ENCODE data around the gene RIN2.

RIN2 gene

DNA sequence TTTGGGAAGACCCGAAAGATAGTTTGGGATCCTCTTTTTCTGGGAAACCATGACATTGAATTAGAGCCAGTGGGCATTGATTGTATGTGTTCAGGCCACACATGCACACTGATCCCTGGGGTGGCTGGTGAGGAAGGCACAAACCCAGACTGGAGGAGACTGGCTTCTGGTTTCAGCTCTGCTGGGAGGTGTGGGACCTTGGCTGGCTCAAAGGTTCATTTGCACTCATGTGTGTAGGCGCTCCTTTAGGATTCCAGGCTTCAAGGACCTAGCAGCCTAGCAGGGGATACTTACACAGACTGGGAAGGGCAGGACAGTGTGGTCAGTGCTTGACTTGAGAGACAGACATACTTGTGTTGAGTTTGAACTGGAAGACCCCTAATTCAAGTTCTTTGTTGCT, 7.2 kb downstream of the RIN2 start:
- DNase-seq (ENCODE audit: low read depth in 2 of 2) = no peak

DNA sequence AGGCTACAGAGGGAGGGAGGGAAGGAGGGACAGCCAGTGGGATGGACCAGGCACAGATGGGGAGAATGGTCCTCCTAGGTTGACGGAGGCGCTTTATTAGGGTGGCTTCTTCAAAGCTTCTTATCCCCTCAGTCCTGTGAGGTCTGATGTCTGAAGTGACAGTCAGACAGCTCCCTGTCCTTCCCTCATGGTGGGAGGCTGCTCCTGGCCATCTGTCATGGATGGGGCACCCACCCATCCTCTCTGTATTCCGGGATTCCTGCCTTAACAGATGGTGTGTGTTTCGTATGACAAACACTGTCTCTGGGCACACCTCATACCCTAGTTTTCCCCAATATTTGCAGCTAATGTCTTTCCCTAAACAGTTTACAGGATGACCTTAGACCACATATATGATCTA, 7.9 kb downstream of the RIN2 start:
- DNase-seq (ENCODE audit: low read depth in 2 of 2) = no peak

DNA sequence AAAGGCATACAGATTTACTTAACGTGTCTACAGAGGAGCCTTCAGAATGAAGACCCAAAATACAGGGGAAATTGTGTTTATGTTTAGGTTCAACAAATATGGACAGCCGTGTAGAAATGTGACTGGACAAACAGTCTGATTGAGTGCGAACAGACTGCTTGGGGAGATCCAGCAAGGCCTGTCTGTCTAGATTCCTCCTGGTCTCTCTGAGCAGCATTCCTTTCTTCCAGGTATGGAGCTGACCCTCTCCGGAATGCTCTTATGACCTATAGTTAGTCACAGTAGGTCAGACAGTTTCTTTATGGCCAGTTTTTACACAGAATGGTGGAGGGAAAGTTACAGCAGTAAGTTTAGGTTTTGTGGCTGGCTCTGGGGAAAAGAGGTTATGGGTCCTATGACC, 9.0 kb downstream of the RIN2 start:
- no peak for DNase-seq (ENCODE audit: low read depth in 2 of 2)

DNA sequence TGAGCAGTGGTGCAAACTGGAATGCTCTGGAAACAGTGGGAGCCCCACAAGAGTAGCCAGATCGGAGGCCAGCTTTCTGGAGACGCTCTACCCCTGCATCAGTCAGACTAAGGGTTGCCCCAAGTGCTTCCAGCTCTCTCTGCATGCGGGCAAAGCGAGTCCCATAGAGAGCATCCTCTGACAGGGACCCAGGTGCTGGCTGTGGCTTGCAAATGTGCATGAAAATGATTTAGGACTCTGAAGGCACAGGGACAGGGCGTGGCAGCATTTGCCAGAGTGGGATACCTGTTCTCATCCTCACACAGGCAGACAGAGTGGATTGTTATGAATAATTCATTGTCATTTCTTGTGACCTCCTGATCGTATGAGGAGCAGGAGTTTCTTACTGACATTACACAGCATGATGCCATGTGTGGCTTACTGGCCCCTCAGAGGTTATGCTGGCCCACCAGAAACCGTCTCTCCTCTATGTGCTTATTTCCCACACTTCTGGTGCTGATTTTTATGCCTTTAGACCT, 10.3 kb downstream of the RIN2 start:
- DNase-seq (ENCODE audit: low read depth in 2 of 2) = no peak

DNA sequence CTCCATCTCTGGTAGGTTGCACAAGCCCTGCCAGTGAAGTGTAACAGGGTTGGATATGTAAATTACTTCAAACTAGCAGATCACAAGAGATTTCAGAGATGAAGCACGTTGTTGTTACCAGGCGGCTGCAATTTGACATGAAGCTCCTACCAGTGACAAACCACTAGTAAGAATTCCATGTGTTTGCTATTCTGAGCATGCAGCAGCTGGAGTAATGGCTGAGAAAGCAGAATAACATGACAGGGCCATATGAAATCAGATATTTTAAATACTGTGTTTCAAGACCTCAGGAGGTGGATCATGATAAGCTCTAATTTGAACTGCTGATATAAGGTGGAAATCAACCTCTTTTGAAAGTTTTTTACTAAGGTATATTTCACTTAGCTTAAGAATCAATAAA, 11.4 kb downstream of the RIN2 start:
- no peak for DNase-seq (ENCODE audit: low read depth in 2 of 2)

DNA sequence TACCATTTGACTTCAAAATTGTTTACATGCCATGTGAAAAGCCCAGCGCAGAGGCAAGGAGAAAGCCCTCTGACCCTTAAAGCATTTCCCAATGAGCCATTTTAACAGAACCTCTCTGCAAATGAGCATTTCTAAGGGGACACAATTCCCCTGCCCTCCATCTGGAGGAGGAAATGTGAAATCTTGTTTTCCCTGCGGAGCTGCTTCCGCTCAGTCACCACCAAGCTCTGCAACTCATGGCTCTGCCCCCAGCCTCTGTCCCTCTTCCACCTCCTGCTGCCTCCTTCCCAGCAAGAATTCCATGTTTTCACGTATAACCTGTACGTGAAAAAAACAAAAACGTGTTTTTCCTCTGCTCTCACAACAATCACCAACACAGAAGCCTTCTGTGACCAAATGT, 12.3 kb downstream of the RIN2 start:
- DNase-seq (ENCODE audit: low read depth in 2 of 2) = no peak

DNA sequence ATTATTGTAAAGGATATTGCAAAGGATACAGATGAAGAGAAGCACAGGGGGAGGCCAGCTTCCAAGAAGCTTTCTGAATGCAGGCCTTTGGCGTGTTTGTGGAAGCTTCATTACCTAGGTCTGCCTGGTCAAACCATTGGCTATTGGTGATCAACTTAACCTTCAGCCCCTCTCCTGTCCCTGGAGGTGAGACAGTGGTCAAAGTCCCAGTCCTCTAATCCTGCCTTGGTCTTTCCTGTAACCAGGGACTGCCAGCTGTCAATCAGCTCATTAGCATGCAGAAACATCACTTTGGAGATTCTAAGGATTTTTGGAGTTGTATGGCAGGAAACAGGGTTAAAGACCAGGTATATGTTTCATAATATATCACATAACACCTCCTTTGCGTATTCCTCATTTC, 13.0 kb downstream of the RIN2 start:
- no peak for DNase-seq (ENCODE audit: low read depth in 2 of 2)

DNA sequence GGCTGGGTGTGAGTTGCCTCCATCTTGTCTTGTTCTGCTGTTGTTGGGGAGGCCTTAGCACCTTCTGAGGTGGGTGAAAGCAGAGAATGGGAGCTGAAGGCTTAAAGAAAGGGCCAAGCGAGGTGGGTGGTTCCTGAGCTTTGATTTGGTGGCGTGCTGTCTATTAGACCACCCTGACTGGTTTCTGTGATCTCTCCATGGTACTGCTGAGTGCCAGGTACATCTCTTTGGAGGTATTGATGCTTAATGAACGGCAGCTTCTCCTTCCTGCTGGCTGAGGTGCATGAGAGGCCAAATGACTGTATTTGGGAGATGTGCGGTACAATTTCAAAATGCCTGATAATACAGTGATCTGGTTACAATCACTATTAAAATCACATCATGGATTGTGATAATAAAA, 15.4 kb downstream of the RIN2 start:
- no peak for DNase-seq (ENCODE audit: low read depth in 2 of 2)

DNA sequence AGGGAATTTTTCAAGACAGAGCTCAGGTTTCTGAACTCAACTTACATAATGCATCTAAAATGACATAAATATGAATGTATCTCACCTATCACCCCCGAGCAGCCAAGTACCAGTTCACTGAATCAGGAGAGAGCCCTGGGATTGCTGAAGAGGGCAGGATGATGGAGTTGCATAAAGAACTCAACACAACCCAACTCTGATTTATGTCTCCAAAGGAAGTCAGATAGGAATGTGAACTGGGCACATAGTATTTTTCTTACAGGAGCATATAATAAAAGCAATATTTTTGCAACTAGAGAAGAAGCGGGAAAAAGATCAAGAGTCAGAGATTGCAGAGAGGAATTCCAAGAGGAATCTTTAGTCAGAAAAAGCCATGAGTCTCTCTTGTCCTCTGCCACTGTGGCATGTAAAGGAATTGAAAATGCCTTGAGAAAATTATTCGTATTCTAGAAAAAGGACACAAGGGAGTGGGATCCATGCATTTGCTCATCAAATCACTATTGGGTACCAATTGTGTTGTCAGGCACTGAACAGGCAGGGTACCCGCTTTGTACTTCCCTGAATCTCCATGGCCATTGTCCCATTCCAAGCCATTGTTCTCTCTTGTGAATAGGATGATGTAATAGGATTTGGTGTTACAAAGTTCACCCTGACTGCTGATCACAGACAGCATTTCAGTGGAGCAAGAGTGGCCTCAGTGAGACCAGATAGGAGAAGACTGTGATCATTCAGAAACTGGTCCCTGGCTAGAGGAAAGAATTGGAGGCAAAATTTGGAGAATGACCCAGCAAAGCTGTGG, 16.3 kb downstream of the RIN2 start:
- DNase-seq (ENCODE audit: low read depth in 2 of 2) = no peak

DNA sequence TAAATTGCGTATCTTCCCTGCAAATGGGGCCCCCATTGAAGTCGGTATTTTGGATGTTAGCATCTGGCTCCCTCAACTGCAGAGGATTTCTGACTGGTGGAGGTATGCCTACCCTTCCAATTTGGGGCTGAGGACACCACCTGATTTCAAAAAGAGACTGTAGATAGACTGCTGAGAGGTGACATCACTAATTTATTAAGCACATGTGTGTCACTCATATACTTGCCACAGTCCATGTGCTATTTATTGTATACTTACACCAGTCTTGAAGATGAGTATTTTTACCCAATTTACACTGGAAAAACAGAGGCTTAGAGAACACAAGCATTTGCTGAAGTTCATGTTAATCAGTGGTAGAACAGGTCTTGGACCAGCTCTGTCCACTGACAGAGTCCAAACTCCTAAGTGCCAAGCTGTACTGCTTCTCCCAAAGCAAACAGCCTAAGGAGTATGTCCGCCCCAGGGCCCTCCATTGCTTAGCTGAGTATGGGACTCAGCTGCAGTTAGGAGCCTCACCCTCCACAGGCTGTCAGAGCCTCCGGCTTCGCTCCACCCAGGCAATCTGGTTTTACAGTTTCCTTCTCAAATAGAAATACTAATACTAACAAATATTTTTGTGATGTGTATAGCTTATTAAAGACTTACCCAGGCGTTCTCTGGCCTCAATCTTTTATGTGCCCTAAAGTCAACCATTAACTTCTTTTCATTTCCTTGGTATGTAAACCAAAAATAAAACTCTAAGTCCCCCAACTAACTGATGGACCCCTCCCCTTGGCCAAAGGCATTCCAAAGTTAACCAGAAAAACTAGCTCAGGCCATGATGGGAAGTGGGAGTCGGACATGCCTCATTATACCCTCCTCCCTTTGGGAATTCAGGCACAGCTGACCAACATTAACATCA, 17.5 kb downstream of the RIN2 start:
- DNase-seq (ENCODE audit: low read depth in 2 of 2) = no peak

DNA sequence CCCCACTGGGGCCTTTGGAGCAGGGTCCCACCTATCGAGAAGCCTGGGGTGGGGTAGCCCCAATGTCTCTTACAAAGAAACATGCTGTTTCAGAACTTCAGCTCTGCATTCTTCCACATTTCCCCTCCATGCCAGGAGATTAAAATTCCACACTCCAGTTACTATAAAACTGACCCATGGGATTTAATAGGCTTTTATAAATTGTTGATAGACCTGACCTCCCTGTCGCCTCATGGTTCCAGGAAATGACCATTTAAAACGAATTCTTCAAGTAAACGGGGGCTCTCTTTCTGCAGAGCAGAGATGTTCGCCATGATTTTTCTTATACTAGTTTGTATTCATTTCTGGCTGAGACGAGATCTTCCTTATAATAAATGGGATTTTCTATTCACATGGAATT, 19.3 kb downstream of the RIN2 start:
- DNase-seq (ENCODE audit: low read depth in 2 of 2) = no peak

DNA sequence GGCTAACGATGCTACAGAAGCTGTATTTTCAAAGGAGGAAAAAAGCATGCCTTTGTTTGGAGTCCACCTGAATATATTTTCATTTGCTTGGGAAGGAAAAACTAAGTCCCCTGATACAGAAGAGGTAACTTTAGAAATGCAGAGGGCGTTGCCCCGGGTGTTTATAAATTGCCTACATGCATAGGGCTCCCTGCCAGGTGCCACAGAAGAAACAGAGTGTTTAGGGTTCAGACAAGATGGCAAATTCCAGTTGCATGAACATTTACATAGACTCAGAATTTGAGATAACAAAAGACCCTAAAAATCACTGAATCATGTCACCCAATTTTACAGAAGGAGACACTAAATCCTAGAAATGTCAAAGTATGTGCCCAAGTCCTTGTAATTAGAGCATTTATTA, 19.9 kb downstream of the RIN2 start:
- no peak for DNase-seq (ENCODE audit: low read depth in 2 of 2)

DNA sequence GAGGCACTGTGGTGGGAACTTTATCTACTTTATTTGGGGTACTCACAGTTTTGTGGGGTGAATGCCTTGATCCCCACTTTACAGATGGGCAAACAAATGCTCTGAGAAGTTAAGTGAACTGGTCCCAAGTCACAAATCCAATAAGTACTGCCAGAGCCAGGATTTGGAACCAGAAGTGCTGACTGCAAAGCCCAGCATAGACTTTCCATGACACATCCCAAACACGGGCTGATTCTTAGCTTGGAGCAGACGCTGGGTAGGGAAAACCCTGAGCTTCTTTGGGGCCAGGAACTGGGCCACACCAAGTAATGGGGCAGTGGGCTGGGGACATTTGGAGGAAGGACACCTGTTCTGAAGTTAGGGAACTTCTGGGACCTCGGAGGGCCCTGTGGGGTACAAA, 20.3 kb downstream of the RIN2 start:
- no peak for DNase-seq (ENCODE audit: low read depth in 2 of 2)

DNA sequence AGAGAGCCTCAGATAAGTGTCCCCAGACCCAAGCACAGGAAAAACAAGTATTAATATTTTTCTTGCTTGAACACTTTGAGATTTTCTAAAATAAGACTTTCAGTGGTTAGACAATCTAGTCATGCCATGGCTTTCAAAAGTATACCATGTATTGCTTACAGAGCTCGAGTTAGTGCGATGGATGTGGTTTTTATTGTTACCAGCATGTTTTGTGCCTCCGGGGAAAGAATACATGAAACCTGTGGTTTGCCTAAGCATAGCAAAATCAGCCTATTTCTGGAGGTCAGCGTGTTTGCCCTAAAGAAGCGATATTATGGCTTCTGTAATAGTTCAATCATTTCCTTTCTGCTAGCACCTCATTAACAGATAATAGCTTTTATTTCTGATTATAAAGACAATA, 21.6 kb downstream of the RIN2 start:
- no peak for DNase-seq (ENCODE audit: low read depth in 2 of 2)

DNA sequence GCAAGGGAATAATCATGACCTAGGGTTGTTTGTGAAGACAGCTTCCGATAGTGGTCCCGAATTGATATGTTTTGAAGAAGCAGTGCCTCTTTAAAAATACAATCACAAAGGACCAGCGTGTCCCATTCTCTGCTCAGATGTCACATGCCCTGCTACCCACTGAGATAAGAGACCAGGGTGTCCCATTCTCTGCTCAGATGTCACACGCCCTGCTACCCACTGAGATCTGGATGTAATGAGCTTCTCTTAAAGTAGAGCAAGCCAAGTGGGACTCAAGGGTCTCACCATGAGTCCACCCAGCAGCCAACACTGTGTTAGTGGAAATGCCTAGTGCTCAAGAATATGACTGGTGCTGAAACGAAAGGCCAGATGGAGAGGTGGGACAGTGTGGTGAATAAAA, 22.2 kb downstream of the RIN2 start:
- DNase-seq (ENCODE audit: low read depth in 2 of 2) = no peak

DNA sequence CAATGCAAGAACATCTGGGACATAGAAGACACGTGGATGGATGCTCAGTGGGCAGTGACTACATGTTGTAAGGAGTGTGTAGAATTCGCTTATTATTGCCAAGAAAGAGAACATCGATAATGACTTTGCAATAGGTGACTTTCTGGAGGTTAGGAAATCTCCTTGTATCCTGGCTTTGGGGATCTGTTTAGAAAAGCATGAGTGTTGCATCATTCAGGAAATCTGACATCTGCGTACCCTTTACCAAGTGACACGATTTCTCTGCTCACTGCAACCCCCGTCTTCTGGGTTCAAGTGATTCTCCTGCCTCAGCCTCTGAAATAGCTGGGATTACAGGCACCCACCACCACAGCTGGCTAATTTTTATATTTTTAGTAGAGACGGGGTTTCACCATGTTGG, 23.2 kb downstream of the RIN2 start:
- DNase-seq (ENCODE audit: low read depth in 2 of 2) = no peak

DNA sequence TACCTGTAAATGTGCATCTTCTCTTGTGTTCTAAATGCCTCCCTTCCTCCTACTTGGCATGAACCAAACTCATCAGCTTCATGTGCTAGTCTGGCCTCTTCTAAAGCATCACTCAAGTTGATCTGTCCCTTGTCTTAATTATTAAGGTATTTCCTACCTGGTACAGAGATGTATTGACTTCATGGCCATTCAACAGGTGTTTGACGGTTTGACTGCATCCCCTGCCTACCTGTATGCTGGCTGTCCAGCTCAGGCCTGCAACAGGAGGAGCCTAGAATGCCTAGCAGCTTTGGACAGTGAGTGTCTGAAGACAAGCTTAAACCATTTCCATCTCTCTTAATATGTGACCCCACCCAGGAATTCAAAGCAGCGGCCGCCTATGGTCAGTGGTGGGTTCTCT, 24.6 kb downstream of the RIN2 start:
- DNase-seq (ENCODE audit: low read depth in 2 of 2) = no peak

DNA sequence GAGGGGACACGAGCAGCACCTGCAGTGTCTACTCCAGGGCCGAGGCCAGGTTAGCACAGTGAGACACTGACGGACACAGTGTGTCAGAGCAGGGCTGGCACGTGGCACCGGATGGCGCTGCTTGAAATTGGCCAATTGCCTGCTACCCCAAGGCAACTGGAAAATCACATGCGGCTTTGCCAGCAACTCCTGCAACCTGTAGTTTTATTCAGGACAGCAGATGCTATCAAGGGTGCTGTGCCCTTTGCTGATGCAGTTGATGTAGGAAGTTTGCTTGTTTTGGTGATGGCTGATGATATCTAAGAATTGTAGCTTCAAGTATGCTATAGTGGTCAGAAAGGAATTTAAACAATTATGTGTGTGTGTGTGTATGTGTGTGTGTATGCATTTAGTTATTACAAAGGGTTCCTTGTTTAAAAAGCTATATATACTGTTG, 25.9 kb downstream of the RIN2 start:
- DNase-seq (ENCODE audit: low read depth in 2 of 2) = no peak

DNA sequence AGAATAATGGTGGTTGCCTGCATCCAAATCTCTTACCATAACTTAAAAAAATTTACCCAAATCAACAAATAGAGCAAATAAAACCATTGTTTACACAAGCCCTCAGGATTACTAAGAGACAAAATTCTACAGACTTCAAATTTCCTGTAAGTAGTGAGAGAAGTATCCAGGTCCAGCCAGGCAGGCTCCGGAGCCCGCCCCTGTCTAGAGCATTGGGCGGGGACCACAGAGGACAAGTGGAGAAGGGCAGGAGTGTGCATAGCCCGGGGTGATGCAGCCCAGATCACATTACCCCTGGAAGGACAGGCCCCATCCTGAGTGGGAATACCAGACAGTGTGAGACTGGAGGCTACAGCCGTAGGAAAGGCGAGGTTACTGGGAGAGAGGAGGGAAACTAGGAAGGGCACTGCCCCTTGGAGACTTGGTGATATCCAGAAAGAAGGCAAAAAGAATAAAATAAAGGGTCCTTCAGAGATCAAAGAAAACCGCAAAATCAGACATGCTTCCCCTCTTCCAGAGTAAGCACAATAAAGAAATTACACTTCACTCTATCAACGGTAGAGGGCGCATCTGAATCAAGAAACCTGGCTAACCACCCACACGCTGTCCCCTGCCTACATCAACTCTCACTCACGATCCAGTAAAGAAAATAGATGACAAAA, 26.6 kb downstream of the RIN2 start:
- DNase-seq (ENCODE audit: low read depth in 2 of 2) = no peak

DNA sequence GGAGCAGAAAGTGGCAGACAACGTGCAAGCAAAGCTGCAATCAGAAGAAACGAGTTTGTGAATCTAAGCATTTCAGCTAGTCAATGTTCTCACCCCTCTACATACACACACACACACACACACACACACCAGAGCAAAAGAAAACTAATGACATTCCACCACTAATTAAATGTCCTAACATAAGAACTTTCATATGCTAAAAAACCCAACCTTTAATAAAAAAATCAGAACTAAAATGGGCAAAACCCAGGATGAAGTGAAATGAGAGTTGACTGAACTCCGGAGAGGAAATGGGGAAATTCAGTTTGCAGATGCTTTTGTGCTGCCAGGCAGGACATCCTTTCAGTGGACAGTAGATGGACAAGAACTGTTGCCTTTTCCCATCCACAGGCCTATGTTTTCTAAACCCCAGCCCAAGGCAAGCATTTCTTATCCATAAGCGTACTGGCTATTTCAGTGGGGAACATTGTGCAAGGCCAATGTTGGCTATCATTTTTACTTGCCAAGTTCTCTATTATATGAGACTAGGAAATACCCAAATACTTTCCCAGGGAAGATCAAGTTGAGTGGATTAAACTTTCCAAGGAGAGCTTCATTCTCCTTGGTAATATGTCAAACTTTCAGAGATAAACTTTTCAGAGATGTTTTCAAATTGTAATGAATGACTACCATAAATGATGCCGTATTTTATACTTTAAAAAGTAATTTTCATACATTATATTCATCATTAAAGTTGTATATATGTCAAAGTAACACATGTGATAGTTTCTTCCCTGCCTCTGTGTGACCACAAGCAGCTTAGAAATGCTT, 27.3 kb downstream of the RIN2 start:
- DNase-seq (ENCODE audit: low read depth in 2 of 2) = no peak

DNA sequence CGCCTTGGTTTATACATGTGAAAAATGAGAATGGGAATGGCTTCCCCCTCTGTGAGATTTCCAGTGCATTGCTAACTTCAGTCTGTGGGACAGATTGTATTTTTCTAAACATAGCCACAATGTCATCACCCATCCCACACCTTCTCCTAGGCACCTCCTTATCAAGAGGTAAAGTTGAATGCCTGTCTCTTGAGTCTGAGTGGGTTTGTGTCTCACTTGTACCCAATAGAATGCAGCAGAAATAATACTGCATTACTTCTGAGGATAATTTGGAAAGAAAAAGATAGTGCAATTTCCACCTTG, 27.9 kb downstream of the RIN2 start:
- no peak for DNase-seq (ENCODE audit: low read depth in 2 of 2)

DNA sequence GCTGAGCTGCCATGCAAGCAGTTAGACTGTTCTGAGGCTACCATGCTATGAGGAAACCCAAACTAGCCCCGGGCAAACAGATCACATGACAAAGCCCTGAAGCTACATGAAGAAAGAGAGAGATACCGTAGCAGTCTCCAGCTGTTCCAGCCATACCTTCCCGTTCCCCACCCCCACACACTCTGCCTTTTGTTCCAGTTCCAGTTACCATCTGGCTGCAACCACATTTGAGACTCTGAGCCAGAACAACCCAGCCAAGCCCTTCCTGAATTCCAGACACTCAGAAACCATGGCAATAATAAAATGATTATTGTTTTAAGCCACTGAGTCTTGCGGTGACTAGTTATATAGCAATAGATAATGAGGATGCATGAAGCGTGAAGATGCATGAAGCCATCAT, 28.3 kb downstream of the RIN2 start:
- DNase-seq (ENCODE audit: low read depth in 2 of 2) = no peak
